Skeletal muscle satellite cell (primary cell): Measurements from ENCODE around the gene KIAA0586.
"Not testable (repeated sequence)": the region's sequence is repeated elsewhere in the genome, so short reads cannot be mapped to it uniquely, and the experiment has no call there.

ENCODE experiments used
- H3K27me3 ChIP-seq: 2 replicates; pipeline ENCODE4 v1.7.0; 2013; ENCODE audit warnings: low read length; ENCODE audit not compliant: control insufficient read depth, insufficient read depth
- H3K36me3 ChIP-seq: 2 replicates; pipeline ENCODE4 v1.7.0; 2013; ENCODE audit warnings: mild to moderate bottlenecking, control low read depth, low read length; ENCODE audit not compliant: insufficient read depth
- H3K4me1 ChIP-seq: 2 replicates; pipeline ENCODE4 v1.7.0; 2013; ENCODE audit warnings: low read length; ENCODE audit not compliant: control insufficient read depth, insufficient read depth
- H3K4me2 ChIP-seq: 2 replicates; pipeline ENCODE4 v1.7.0; 2013; ENCODE audit warnings: mild to moderate bottlenecking, low read length
- H3K4me3 ChIP-seq: 2 replicates; pipeline ENCODE4 v1.7.0; 2013; ENCODE audit warnings: low read length
- H3K9ac ChIP-seq: 2 replicates; pipeline ENCODE4 v1.7.0; 2013; ENCODE audit warnings: mild to moderate bottlenecking, low read depth, low read length, moderate library complexity
- H3K9me3 ChIP-seq: replicated peaks from 2 replicates; pipeline ENCODE4 v1.7.0; 2013; ENCODE audit warnings: mild to moderate bottlenecking, control low read depth, low read length

The KIAA0586 gene

DNA sequence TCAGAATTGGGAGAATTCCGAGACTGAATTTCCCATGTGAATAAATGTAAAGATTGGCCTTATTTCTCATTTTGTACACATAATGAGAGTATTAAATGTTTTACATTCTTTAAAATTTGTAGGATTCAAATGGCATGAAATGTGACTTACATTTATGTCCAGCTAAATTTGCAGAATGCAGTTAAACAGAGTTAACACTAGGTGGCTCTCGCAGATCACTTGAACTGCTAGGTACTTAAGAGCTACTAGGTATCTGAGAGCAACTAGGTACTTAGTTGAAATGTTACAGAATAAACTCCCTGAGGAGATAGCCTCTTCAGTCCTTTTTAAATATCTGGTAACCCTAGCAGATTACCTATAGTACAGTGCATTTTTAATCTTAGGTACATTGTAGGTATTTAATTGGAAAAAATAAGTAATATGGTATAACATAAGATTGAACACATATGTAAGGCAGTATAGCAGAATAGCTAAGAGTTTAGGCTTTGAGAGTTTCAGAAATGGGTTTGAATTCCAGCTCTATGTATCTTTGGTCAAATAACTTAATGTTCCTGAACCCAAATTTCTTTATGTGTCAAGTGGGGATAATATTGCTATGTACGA is 73.8 kb downstream of the KIAA0586 start:
- Histone ChIP-seq H3K36me3 (peaks cover 25% of the 10 kb centered on the region), H3K4me2 (no peak overlapping the region), H3K27me3 (no peaks in the 10 kb centered on the region), H3K9ac (no peak overlapping the region), H3K4me3 (no peak overlapping the region), H3K9me3 (no peaks in the 10 kb centered on the region), H3K4me1 (no peaks in the 10 kb centered on the region)

DNA sequence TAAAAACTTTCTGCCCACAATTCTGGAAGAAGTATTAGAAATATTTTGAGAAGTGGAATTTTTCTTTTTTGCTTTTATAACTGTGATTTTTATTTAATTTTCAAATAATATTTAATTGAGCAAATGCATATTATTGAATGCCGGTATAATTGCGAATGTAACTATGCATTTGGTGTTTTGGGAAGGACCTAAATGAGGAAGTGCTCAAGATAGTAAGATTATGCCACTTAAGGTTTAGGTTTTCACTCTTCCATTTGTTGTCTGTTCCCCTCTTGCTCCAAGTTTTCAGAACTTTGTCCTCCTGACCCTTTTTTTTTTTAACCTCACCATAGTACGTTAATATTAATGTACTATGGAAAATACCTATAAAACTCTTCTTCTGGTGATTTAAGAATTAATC is 85.8 kb downstream of the KIAA0586 start:
- H3K4me1 ChIP-seq, result no peaks in the 10 kb centered on the region
- peaks cover 9% of the 10 kb centered on the region for H3K36me3 ChIP-seq
- H3K27me3 ChIP-seq, result no peaks in the 10 kb centered on the region
- H3K4me2 ChIP-seq, result no peak overlapping the region
- no peaks in the 10 kb centered on the region for H3K9me3 ChIP-seq
- H3K4me3 ChIP-seq, result no peak overlapping the region
- H3K9ac ChIP-seq, result no peak overlapping the region

DNA sequence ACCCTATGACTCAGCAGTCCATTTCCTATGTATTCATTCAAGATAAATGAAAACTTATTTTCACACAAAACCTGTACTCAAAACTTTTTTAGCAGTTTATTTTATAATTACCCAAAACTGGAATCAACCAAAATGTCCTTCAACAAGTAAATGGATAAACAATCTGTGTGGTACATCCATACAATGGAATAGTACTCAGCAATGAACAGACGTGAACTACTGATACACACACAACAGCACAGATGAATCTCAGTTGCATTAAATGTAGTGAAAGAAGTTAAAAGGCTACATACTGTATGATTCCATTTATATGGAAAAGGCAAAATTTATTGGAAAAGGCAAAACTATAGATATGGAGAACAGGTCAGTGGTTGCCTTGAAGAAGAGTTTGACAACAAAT is 90.1 kb downstream of the KIAA0586 start:
- Histone ChIP-seq H3K4me1 (no peaks in the 10 kb centered on the region), H3K4me3 (no peak overlapping the region), H3K4me2 (no peak overlapping the region), H3K9ac (no peak overlapping the region), H3K27me3 (no peaks in the 10 kb centered on the region), H3K9me3 (no peaks in the 10 kb centered on the region), H3K36me3 (peaks cover 8% of the 10 kb centered on the region)

DNA sequence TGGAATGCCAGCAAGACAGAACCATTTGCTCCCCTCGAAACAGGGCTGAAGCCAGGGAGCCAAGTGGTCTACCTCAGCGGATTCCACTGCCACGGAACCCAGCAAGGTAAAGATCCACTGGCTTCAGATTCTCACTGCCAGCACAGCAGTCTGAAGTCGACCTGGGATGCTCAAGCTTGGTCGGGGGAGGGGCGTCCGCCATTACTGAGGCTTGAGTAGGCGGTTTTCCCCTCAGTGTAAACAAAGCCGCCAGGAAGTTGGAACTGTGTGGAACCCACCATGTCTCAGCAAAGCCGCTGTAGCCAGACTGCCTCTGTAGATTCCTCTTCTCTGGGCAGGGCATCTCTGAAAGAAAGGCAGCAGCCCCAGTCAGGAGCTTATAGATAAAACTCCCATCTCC is 98.2 kb downstream of the KIAA0586 start:
- not testable (repeated sequence) for H3K9ac ChIP-seq, H3K4me2 ChIP-seq, H3K27me3 ChIP-seq, H3K4me1 ChIP-seq, H3K4me3 ChIP-seq, H3K9me3 ChIP-seq, H3K36me3 ChIP-seq

DNA sequence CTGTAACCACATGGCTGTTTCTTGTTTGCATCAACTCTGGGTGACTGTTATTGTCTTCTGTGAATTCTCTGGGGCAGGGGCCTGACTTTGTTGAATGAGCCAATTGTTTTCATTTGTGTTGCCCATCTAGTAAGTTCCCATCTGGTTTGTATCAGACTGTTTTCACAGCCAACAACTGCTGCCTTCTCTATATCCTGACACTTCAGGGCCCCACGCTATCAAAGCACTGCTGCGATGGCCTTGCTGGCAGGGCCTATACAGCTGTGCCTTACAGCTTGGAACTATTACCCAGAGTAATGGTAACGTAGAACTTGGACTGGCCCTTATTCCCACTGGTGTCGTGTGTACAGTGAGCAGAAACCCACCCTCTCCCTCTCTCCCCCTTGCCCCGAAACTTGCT is 105.9 kb downstream of the KIAA0586 start:
- Histone ChIP-seq H3K4me3 (no peak overlapping the region), H3K9ac (no peak overlapping the region), H3K4me1 (peaks cover 8% of the 10 kb centered on the region), H3K27me3 (no peaks in the 10 kb centered on the region), H3K4me2 (no peak overlapping the region), H3K36me3 (no peaks in the 10 kb centered on the region), H3K9me3 (no peaks in the 10 kb centered on the region)

DNA sequence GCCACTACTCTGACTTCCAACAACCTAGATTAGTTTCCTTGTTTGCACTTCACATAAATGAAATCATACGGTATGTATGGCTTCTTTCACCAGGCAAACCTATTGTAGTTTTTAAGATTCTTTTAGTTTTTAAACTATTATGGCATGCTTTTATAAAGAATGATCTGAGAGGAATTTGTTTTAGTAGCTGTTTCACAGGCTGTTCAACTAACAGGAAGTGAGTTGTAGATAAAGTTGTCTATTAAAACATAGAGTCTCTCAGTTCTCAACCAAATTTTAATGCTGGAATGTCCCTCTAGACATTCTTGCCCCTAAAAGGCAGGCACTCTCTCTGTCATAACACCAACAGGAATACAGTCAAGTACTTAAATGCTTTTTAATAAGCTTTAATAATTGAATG is 107.5 kb downstream of the KIAA0586 start:
- Histone ChIP-seq H3K9ac (no peak overlapping the region), H3K9me3 (no peaks in the 10 kb centered on the region), H3K4me1 (peaks cover 8% of the 10 kb centered on the region), H3K4me3 (no peak overlapping the region), H3K36me3 (no peaks in the 10 kb centered on the region), H3K27me3 (no peaks in the 10 kb centered on the region), H3K4me2 (no peak overlapping the region)

DNA sequence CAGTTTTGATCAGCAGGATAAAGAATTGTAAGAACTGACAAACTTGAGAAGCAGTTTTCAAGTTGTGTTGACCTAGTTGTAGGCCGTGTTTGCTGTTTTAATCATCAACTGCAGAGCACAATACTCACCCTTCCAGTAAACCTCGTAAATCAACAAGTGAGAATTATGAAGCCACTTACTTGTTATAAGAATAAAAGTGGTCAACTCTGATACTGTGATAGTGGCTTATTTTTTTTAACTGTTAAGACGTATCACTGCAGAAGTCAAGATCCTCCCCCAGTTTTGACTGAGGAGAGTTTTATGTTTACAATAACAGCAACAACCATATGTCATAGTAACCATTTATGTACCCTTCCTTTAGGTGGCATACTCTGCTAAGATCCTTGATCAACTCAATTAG is 109.5 kb downstream of the KIAA0586 start:
- no peak overlapping the region for H3K4me3 ChIP-seq
- H3K36me3 ChIP-seq, result no peaks in the 10 kb centered on the region
- H3K4me1 ChIP-seq, result peaks cover 21% of the 10 kb centered on the region
- H3K9me3 ChIP-seq, result no peaks in the 10 kb centered on the region
- no peak overlapping the region for H3K9ac ChIP-seq
- no peak overlapping the region for H3K4me2 ChIP-seq
- H3K27me3 ChIP-seq, result no peaks in the 10 kb centered on the region

DNA sequence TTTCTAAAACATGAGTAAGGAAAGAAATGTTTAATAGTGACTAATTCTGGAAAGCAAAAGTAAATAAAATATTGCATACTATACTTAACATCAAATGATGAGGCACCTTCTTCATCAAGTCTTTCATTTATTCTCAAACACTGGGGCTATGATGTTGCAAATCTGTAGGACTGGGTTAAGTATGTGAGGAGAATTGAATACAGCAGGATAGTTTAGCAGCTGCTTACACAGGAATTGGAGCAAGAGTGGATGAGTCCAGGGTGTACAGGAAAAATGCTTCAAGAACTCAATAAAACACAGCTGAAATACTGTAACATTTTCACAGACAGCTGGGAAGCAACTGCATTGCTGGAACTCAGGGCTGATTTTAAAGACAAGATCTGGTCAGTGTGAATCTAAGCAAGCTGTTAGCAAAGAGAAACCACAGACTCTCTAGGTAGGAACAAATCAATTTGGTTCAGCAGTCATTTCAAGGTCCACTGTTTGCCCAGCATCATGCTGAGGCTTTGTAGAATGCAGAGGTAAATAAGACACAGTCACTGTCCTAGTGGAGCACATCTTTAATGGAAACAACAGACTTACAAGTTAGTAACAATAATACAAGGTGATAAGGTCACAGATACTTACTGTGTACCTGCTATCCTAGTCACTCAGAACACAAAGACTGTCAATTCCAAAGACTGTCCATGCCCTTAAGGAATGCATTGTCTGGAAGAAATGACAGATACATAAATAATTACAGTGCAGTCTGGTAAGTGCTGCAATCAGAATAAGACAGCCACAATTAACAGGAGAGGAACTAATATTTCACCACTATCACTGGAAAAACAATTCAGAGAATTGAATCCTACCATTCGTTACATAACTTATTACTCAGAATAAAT is 113.5 kb downstream of the KIAA0586 start:
- H3K9me3 ChIP-seq, result no peaks in the 10 kb centered on the region
- no peak overlapping the region for H3K4me3 ChIP-seq
- no peak overlapping the region for H3K4me2 ChIP-seq
- peaks cover 13% of the 10 kb centered on the region for H3K4me1 ChIP-seq
- no peak overlapping the region for H3K9ac ChIP-seq
- no peaks in the 10 kb centered on the region for H3K27me3 ChIP-seq
- H3K36me3 ChIP-seq, result no peaks in the 10 kb centered on the region

DNA sequence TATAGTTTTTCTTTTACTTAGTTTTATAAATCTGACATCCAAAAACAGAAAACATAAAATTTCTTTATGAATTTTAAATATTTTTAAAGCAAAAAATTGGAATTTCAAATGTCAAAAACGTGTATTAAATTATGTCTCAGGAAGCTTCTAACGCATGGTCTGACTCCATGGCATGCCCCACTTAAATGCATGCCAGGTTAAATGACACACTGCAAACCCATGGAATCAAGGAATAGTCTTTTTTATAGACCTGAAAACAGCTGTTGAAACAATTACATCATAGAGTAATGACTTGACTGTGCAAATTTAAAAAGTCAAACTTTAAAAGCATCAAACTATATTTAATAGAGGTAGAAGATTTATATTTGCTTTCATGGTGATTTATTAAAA is 114.1 kb downstream of the KIAA0586 start:
- Histone ChIP-seq H3K36me3 (no peaks in the 10 kb centered on the region), H3K4me3 (no peak overlapping the region), H3K4me2 (no peak overlapping the region), H3K4me1 (peaks cover 13% of the 10 kb centered on the region), H3K9ac (no peak overlapping the region), H3K9me3 (no peaks in the 10 kb centered on the region), H3K27me3 (no peaks in the 10 kb centered on the region)

DNA sequence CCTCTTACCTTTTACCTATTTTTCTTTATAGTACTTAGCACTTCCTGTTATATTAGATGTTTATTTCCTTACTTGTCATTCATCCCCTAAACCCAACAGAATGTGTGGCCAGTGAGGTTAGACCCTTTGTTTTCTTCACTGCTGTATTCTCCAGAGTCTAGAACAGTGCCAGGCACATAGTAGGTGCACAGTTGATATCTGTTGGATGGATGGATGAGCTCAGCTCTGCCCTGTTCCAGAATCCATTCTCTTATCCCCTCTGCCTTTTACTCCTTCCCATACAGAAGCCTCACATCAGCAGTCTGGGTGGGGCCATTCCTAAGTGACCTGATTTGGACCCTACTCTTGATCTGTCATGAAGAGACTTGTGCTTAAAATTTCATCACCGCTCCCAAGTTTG is 115.7 kb downstream of the KIAA0586 start:
- no peaks in the 10 kb centered on the region for H3K27me3 ChIP-seq
- no peak overlapping the region for H3K9ac ChIP-seq
- H3K4me2 ChIP-seq, result no peak overlapping the region
- peaks cover 13% of the 10 kb centered on the region for H3K4me1 ChIP-seq
- no peak overlapping the region for H3K4me3 ChIP-seq
- no peaks in the 10 kb centered on the region for H3K9me3 ChIP-seq
- no peaks in the 10 kb centered on the region for H3K36me3 ChIP-seq

DNA sequence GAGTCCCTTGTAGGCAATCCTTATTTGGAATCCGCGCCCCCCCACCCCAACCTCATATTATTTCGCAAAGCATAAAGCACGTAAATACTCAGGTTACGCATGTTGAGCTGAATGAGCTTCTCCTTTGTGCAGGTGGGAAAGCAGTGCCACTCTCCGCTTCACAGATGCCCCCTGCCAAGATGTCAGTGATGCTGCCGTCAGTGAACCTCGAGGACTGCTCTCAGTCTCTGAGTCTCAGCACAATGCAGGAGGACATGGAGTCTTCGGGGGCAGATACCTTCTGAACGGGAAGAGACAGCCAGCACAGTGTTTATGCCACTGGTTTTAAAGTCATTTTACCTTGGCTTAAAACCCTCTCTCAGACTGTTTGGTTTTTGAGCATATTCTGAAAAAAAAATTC is 120.1 kb downstream of the KIAA0586 start:
- Histone ChIP-seq H3K9ac (no peak overlapping the region), H3K4me2 (no peak overlapping the region), H3K4me1 (no peaks in the 10 kb centered on the region), H3K36me3 (no peaks in the 10 kb centered on the region), H3K27me3 (no peaks in the 10 kb centered on the region), H3K9me3 (no peaks in the 10 kb centered on the region), H3K4me3 (no peak overlapping the region)
